IMR-90 (cell line): ENCODE measurements around the gene MAGEB3.

Source experiments
- BHLHE40 ChIP-seq: fragments of 150-350 bp; IDR thresholded peaks from 2 replicates; pipeline ENCODE4 v1.6.1; 2016; ENCODE audit warnings: mild to moderate bottlenecking, low read depth, low read length
- CEBPB ChIP-seq: IDR thresholded peaks from 2 replicates; pipeline ENCODE4 v1.6.1; 2012; ENCODE audit warnings: low read depth, low read length, improper control_type of control experiment
- FOS ChIP-seq: fragments of 150-350 bp; IDR thresholded peaks from 2 replicates; pipeline ENCODE4 v1.6.1; 2016; ENCODE audit warnings: low read depth, low read length
- MAFK ChIP-seq: IDR thresholded peaks from 2 replicates; pipeline ENCODE4 v1.6.1; 2012; ENCODE audit warnings: low read depth, low read length, improper control_type of control experiment
- MAZ ChIP-seq: IDR thresholded peaks from 2 replicates; pipeline ENCODE4 v1.6.1; 2012; ENCODE audit warnings: low read depth, mild to moderate bottlenecking, low read length, improper control_type of control experiment, moderate library complexity, borderline replicate concordance
- MXI1 ChIP-seq: IDR thresholded peaks from 2 replicates; pipeline ENCODE4 v1.6.1; 2012; ENCODE audit warnings: low read depth, mild to moderate bottlenecking, low read length, moderate library complexity, borderline replicate concordance
- POLR2A ChIP-seq: IDR thresholded peaks from 2 replicates; pipeline ENCODE4 v1.6.1; 2012; ENCODE audit warnings: mild to moderate bottlenecking, low read depth, low read length
- RAD21 ChIP-seq: IDR thresholded peaks from 2 replicates; pipeline ENCODE4 v1.6.1; 2012; ENCODE audit warnings: low read length, improper control_type of control experiment
- RCOR1 ChIP-seq: IDR thresholded peaks from 2 replicates; pipeline ENCODE4 v1.6.1; 2012; ENCODE audit warnings: mild to moderate bottlenecking, low read length, improper control_type of control experiment; ENCODE audit not compliant: insufficient replicate concordance
- RFX5 ChIP-seq: IDR thresholded peaks from 2 replicates; pipeline ENCODE4 v1.8.0; 2012; ENCODE audit warnings: low read depth, mild to moderate bottlenecking, low read length, moderate library complexity
- SMC3 ChIP-seq: fragments of 150-350 bp; IDR thresholded peaks from 2 replicates; pipeline ENCODE4 v1.6.1; 2016; ENCODE audit warnings: low read depth, mild to moderate bottlenecking, antibody characterized with exemption, low read length, moderate library complexity
- TF ChIP-seq, protein P1 (sequence below): conservative IDR thresholded peaks from 2 replicates; pipeline ENCODE4 v1.5.1; 2012; ENCODE audit warnings: mild to moderate bottlenecking, low read depth, low read length, improper control_type of control experiment
- TF ChIP-seq, protein P2 (sequence below): fragments of 150-350 bp; IDR thresholded peaks from 2 replicates; pipeline ENCODE4 v1.6.1; 2017; ENCODE audit warnings: mild to moderate bottlenecking, antibody characterized with exemption, low read length, low read depth
- TF ChIP-seq, protein P3 (sequence below): fragments of 150-350 bp; IDR thresholded peaks from 2 replicates; pipeline ENCODE4 v1.6.1; 2016; ENCODE audit warnings: low read depth, mild to moderate bottlenecking, low read length, moderate library complexity, borderline replicate concordance

DNA sequence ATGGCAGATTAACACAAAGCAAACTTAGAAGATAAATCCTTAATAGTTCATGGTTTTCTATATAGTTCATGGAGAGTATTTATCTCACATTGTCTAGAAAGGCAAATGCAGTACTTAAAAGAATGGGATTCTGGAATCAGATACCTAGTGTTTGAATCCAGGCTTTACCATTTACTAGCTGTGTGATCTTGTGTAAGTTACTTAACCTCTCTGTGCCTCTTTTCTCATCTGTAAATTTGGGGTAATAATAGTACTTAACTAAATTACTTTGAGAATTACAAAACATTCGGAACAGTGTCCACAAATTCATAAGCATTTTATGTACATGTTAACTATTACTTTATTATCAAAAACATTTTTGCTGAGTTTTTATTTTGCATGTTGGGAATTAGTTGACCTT is 32.3 kb downstream of the MAGEB3 start:
- TF ChIP-seq POLR2A: no peak
- TF ChIP-seq, protein P1, sequence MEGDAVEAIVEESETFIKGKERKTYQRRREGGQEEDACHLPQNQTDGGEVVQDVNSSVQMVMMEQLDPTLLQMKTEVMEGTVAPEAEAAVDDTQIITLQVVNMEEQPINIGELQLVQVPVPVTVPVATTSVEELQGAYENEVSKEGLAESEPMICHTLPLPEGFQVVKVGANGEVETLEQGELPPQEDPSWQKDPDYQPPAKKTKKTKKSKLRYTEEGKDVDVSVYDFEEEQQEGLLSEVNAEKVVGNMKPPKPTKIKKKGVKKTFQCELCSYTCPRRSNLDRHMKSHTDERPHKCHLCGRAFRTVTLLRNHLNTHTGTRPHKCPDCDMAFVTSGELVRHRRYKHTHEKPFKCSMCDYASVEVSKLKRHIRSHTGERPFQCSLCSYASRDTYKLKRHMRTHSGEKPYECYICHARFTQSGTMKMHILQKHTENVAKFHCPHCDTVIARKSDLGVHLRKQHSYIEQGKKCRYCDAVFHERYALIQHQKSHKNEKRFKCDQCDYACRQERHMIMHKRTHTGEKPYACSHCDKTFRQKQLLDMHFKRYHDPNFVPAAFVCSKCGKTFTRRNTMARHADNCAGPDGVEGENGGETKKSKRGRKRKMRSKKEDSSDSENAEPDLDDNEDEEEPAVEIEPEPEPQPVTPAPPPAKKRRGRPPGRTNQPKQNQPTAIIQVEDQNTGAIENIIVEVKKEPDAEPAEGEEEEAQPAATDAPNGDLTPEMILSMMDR: no peak
- TF ChIP-seq RAD21: no peak
- TF ChIP-seq, protein P2, sequence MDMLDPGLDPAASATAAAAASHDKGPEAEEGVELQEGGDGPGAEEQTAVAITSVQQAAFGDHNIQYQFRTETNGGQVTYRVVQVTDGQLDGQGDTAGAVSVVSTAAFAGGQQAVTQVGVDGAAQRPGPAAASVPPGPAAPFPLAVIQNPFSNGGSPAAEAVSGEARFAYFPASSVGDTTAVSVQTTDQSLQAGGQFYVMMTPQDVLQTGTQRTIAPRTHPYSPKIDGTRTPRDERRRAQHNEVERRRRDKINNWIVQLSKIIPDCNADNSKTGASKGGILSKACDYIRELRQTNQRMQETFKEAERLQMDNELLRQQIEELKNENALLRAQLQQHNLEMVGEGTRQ: no peak
- no peak for TF ChIP-seq CEBPB
- no peak for TF ChIP-seq MAFK
- no peak for TF ChIP-seq RFX5
- TF ChIP-seq BHLHE40: no peak
- no peak for TF ChIP-seq MAZ
- no peak for TF ChIP-seq FOS
- TF ChIP-seq RCOR1: no peak
- TF ChIP-seq, protein P3, sequence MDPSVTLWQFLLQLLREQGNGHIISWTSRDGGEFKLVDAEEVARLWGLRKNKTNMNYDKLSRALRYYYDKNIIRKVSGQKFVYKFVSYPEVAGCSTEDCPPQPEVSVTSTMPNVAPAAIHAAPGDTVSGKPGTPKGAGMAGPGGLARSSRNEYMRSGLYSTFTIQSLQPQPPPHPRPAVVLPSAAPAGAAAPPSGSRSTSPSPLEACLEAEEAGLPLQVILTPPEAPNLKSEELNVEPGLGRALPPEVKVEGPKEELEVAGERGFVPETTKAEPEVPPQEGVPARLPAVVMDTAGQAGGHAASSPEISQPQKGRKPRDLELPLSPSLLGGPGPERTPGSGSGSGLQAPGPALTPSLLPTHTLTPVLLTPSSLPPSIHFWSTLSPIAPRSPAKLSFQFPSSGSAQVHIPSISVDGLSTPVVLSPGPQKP: no peak
- TF ChIP-seq SMC3: no peak
- no peak for TF ChIP-seq MXI1
